Subcutaneous abdominal adipose tissue (tissue), 5 donors: Measurements from ENCODE around the gene ERAP2.

Experiments used
- H3K27ac ChIP-seq: one replicate; pipeline ENCODE4 v1.7.0; 2013; ENCODE audit warnings: low read depth, mild to moderate bottlenecking, inconsistent platforms, low read length, moderate library complexity
- H3K27me3 ChIP-seq, 5 donors: one replicate each; pipeline ENCODE4 v1.7.0; 2013; ENCODE audit warnings: low read length in 5 of 5, inconsistent platforms in 1 of 5; ENCODE audit not compliant: control insufficient read depth in 5 of 5, insufficient read depth in 4 of 5
- H3K36me3 ChIP-seq, 5 donors: one replicate each; pipeline ENCODE4 v1.7.0; 2013; ENCODE audit warnings: low read length in 5 of 5; ENCODE audit not compliant: control insufficient read depth in 5 of 5, insufficient read depth in 5 of 5
- H3K4me1 ChIP-seq, 5 donors: one replicate each; pipeline ENCODE4 v1.7.0; 2013; ENCODE audit warnings: low read length in 5 of 5, mild to moderate bottlenecking in 3 of 5, moderate library complexity in 1 of 5; ENCODE audit not compliant: control insufficient read depth in 5 of 5, insufficient read depth in 5 of 5
- H3K4me3 ChIP-seq, 5 donors: one replicate each; pipeline ENCODE4 v1.7.0; 2013; ENCODE audit warnings: low read length in 5 of 5, low read depth in 1 of 5
- H3K9ac ChIP-seq, 5 donors: one replicate each; pipeline ENCODE4 v1.7.0; 2013; ENCODE audit warnings: low read length in 5 of 5, mild to moderate bottlenecking in 4 of 5, moderate library complexity in 3 of 5
- H3K9me3 ChIP-seq, 5 donors: one replicate each; pipeline ENCODE4 v1.7.0; 2013; ENCODE audit warnings: low read length in 5 of 5; ENCODE audit not compliant: control insufficient read depth in 5 of 5
- donor health status: healthy.
- donor health status: healthy.
- donor health status: healthy.
- donor health status: healthy.
- donor health status: healthy.

Gene ERAP2

GRCh38 chr5:96968074-96968473 lies 91.8 kb downstream of the ERAP2 start:
- peak overlapping the region; percentile 86 for H3K27ac ChIP-seq
- H3K36me3 ChIP-seq = no peaks in the 10 kb centered on the region
- no peaks in the 10 kb centered on the region for H3K27me3 ChIP-seq
- no peaks in the 10 kb centered on the region for H3K9me3 ChIP-seq
- H3K4me1 ChIP-seq = peaks cover 3 to 38% (median 30%) of the 10 kb centered on the region in 5 donors
- no peak overlapping the region for H3K4me3 ChIP-seq
- peak overlapping the region in 1 of 5 donors; percentile 26 for H3K9ac ChIP-seq

GRCh38 chr5:96968614-96969013 lies 92.3 kb downstream of the ERAP2 start:
- Histone ChIP-seq H3K36me3 (no peaks in the 10 kb centered on the region), H3K27me3 (no peaks in the 10 kb centered on the region), H3K9me3 (no peaks in the 10 kb centered on the region), H3K4me3 (no peak overlapping the region), H3K27ac (peak overlapping the region; percentile 86), H3K4me1 (peaks cover 3 to 33% (median 25%) of the 10 kb centered on the region in 5 donors), H3K9ac (peak overlapping the region in 3 of 5 donors; percentile 26 to 60 (median 26))
